GM12878 (cell line): ENCODE measurements around the gene LRBA. TPM values are rescaled to one million over a fixed set of nuclear protein-coding genes. Genes with fewer than 3 reads are reported as not detected.

Experiments used
- ATAC-seq: fragments of 200-7000 bp; cut with Tn5 transposase; 3 replicates; pipeline ENCODE4 v1.9.1; 2020; ENCODE audit warnings: mild to moderate bottlenecking, moderate library complexity
- BruUV-seq: library from RNA; stranded (reverse); fragments of 400-500 nt; replicated peaks from 2 replicates; lab custom pipeline; 2021; lab: Mats Ljungman, UMichigan
- CTCF ChIA-PET: fragments of 300-600 bp; sonication (Branson Sonifier 250); formaldehyde crosslinking; extraction: SDS; loops from one replicate; lab custom pipeline; 2021; ENCODE audit warnings: inconsistent platforms; lab: Yijun Ruan, JAX
- POLR2A ChIA-PET: fragments of 350-600 bp; formaldehyde crosslinking; extraction: SDS; loops from one replicate; lab custom pipeline; 2021; ENCODE audit warnings: inconsistent platforms; lab: Charles Lee
- RAD21 ChIA-PET: fragments of 300-600 bp; sonication (Branson Sonifier 250); formaldehyde crosslinking; loops from one replicate; lab custom pipeline; 2023; ENCODE audit warnings: antibody characterized with exemption; ENCODE audit not compliant: unreplicated experiment; lab: Charles Lee
- SMC1A ChIA-PET: fragments of 300-600 bp; sonication (Branson Sonifier 250); formaldehyde crosslinking; loops from one replicate; lab custom pipeline; 2023; ENCODE audit not compliant: unreplicated experiment, uncharacterized antibody; lab: Charles Lee
- DNase-seq: peaks from one replicate; pipeline ENCODE4 v3.0.0-alpha.2; 2011; ENCODE audit warnings: low read depth, low spot score
- FAIRE-seq: peaks from 3 replicates; lab custom pipeline; 2011; peaks lifted over from hg19 to GRCh38; lab: Jason Lieb, UNC
- H2AFZ ChIP-seq: 2 replicates; pipeline ENCODE4 v1.6.0; 2011; ENCODE audit warnings: low read depth, low read length, control low read depth; ENCODE audit not compliant: control insufficient read depth
- H3K27ac ChIP-seq: 2 replicates; pipeline ENCODE4 v1.5.1; 2011; ENCODE audit warnings: control low read depth; ENCODE audit not compliant: control insufficient read depth, insufficient read depth
- H3K27me3 ChIP-seq, 2 experiments: replicated peaks in 1 of 2; 2 replicates each; pipeline versions ENCODE4 v1.6.0 to v1.6.1; 2011; ENCODE audit warnings: low read length in 1 of 2; ENCODE audit not compliant: control insufficient read depth in 2 of 2, insufficient read depth in 2 of 2
- H3K36me3 ChIP-seq, 2 experiments: 2 replicates each; pipeline ENCODE4 v1.5.1; 2011; ENCODE audit warnings: low read length in 1 of 2; ENCODE audit not compliant: control insufficient read depth in 2 of 2, insufficient read depth in 2 of 2
- H3K4me1 ChIP-seq: 2 replicates; pipeline ENCODE4 v1.6.1; 2011; ENCODE audit warnings: mild to moderate bottlenecking, low read length, moderate library complexity, mixed read lengths; ENCODE audit not compliant: control insufficient read depth, insufficient read depth
- H3K4me2 ChIP-seq: 2 replicates; pipeline ENCODE4 v1.6.0; 2011; ENCODE audit warnings: control low read depth; ENCODE audit not compliant: control insufficient read depth, insufficient read depth
- H3K4me3 ChIP-seq: fragments of 200-600 bp; sonication (generic); 2 replicates; pipeline ENCODE4 v1.5.1; 2016
- H3K79me2 ChIP-seq: 2 replicates; pipeline ENCODE4 v1.6.0; 2011; ENCODE audit warnings: low read length; ENCODE audit not compliant: control insufficient read depth, insufficient read depth
- H3K9ac ChIP-seq: 2 replicates; pipeline ENCODE4 v1.8.0; 2011; ENCODE audit warnings: low read length, control low read depth, mixed read lengths; ENCODE audit not compliant: control insufficient read depth, insufficient read depth
- H3K9me3 ChIP-seq: replicated peaks from 3 replicates; pipeline ENCODE4 v1.5.1; 2011; ENCODE audit warnings: mild to moderate bottlenecking, low read length; ENCODE audit not compliant: control insufficient read depth, insufficient read depth
- H4K20me1 ChIP-seq: 2 replicates; pipeline ENCODE4 v1.6.0; 2011; ENCODE audit not compliant: control insufficient read depth, insufficient read depth
- BCL11A ChIP-seq: IDR thresholded peaks from 2 replicates; pipeline ENCODE4 v1.6.1; 2011; ENCODE audit warnings: low read depth, low read length
- CBX5 ChIP-seq: sonication (generic); IDR thresholded peaks from 2 replicates; pipeline ENCODE4 v1.6.1; 2016; ENCODE audit warnings: low read depth, moderate library complexity, mild to moderate bottlenecking, inconsistent platforms
- CHD2 ChIP-seq: IDR thresholded peaks from 2 replicates; pipeline ENCODE4 v1.6.1; 2011; ENCODE audit warnings: low read depth, low read length, improper control_type of control experiment, borderline replicate concordance
- DPF2 ChIP-seq: fragments of 450-650 bp; IDR thresholded peaks from 2 replicates; pipeline ENCODE4 v1.6.1; 2017; ENCODE audit warnings: mild to moderate bottlenecking
- EZH2 ChIP-seq: IDR thresholded peaks from 2 replicates; pipeline ENCODE4 v1.6.1; 2012; ENCODE audit warnings: low read depth, mild to moderate bottlenecking, control low read depth, inconsistent platforms, low read length, borderline replicate concordance; ENCODE audit not compliant: control insufficient read depth
- FOXM1 ChIP-seq: IDR thresholded peaks from 2 replicates; pipeline ENCODE4 v1.6.1; 2012; ENCODE audit warnings: low read depth, mild to moderate bottlenecking, inconsistent platforms, low read length, moderate library complexity
- KLF5 ChIP-seq: fragments of 450-650 bp; IDR thresholded peaks from 2 replicates; pipeline ENCODE4 v1.6.1; 2014; ENCODE audit warnings: mild to moderate bottlenecking; ENCODE audit not compliant: partially characterized antibody
- MYB ChIP-seq: fragments of 150-350 bp; IDR thresholded peaks from 2 replicates; pipeline ENCODE4 v1.6.1; 2014; ENCODE audit warnings: mild to moderate bottlenecking, low read depth, low read length, borderline replicate concordance
- PML ChIP-seq: IDR thresholded peaks from 2 replicates; pipeline ENCODE4 v1.6.1; 2012; ENCODE audit warnings: low read length, inconsistent platforms
- POLR2A ChIP-seq: IDR thresholded peaks from 2 replicates; pipeline ENCODE4 v1.6.1; 2011; ENCODE audit warnings: low read depth, mild to moderate bottlenecking, low read length
- RAD21 ChIP-seq: IDR thresholded peaks from 2 replicates; pipeline ENCODE4 v1.6.1; 2011; ENCODE audit warnings: mild to moderate bottlenecking, low read depth, low read length, moderate library complexity; ENCODE audit not compliant: insufficient read depth
- RUNX3 ChIP-seq: IDR thresholded peaks from 2 replicates; pipeline ENCODE4 v1.6.1; 2012; ENCODE audit warnings: low read length, inconsistent platforms
- SPI1 ChIP-seq: IDR thresholded peaks from 2 replicates; pipeline ENCODE4 v1.6.1; 2011; ENCODE audit warnings: low read depth, mild to moderate bottlenecking, low read length, moderate library complexity, borderline replicate concordance; ENCODE audit not compliant: insufficient read depth
- ZNF274 ChIP-seq: IDR thresholded peaks from one replicate; pipeline ENCODE4 v1.8.0; 2011; ENCODE audit not compliant: insufficient read length, insufficient read depth
- in situ Hi-C: fragments of 300-500 bp; cut with MboI; formaldehyde crosslinking; loops from 9 replicates; pipeline ENCODE4 v1.14.3; 2018; ENCODE audit warnings: mixed read lengths
- intact Hi-C: fragments of 100-400 bp; cut with micrococcal nuclease; formaldehyde crosslinking; loops from one replicate; pipeline ENCODE4 v1.14.2; 2022; ENCODE audit not compliant: unreplicated experiment
- polyA plus RNA-seq, 11 experiments: library from polyadenylated mRNA; depleted of rRNA in 4 of 11; unstranded in 6 of 11; stranded (reverse) in 5 of 11; fragments of >200 nt; fragmentation: Nextera tagmentation in 4 of 11; fragmentation: Illumina TruSeq in 1 of 11; extraction: Ambion mirVana in 4 of 11; extraction: Trizol in 1 of 11; gene quantifications; 1 replicate in 1 of 11; 2 replicates in 10 of 11; pipeline versions ENCODE4 v1.2.1 to v1.2.3, GENCODE V29; 2011 to 2016; ENCODE audit warnings: inconsistent platforms in 2 of 11, missing spikeins in 2 of 11, low read depth in 1 of 11
- total RNA-seq, 4 experiments: library from RNA; depleted of rRNA in 3 of 4; stranded (reverse); fragments of >200 nt in 3 of 4; fragmentation: Illumina TruSeq in 1 of 4; extraction: Trizol in 1 of 4; gene quantifications; 2 replicates each; pipeline versions ENCODE4 v1.2.1 to v1.2.3, GENCODE V29; 2013 to 2021
- TF ChIP-seq, protein P1 (sequence below): IDR thresholded peaks from 2 replicates; pipeline ENCODE4 v1.6.1; 2012; ENCODE audit warnings: low read depth, low read length, improper control_type of control experiment
- TF ChIP-seq, protein P2 (sequence below): IDR thresholded peaks from 2 replicates; pipeline ENCODE4 v1.6.1; 2012; ENCODE audit warnings: improper control_type of control experiment, low read depth, low read length; ENCODE audit not compliant: insufficient replicate concordance
- TF ChIP-seq, protein P3 (sequence below): IDR thresholded peaks from 2 replicates; pipeline ENCODE4 v1.6.1; 2011; ENCODE audit warnings: borderline replicate concordance, low read depth, mild to moderate bottlenecking, moderate library complexity, mixed read lengths, low read length; ENCODE audit not compliant: insufficient read depth; ENCODE audit errors: extremely low read length

LRBA gene
- total and polyA plus RNA-seq, 10 of the 15 experiments (the other 5 are each of a cell fraction or from before 2014, with no cell fraction given), result 20.3 to 93.4 (median 55.0) TPM

DNA sequence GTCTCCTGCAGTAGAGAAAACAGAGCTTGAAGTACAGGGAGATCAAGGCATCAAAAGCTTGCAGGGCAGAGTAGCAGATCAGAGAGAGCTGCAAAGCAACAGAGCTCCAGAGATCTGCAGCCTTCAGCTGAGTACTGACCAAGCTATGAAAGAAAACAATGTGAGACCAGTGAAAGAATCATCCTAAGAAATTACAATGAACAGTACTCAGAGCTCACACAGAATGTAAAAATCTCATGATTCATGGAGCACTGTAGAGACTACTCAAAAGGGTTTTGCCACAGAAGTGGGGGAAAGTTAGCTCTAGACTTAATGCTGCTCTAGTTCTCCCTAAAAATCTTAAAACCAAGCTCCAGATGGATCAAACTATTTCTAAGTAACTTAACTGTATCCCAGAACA lies 513.1 kb downstream of the LRBA start:
- no peak overlapping the region for H2AFZ ChIP-seq
- BruUV-seq, result no TSS peak
- H3K4me1 ChIP-seq, result no peaks in the 10 kb centered on the region
- H4K20me1 ChIP-seq, result no peaks in the 10 kb centered on the region
- in situ Hi-C loops, result no loop called here
- RAD21 ChIA-PET, result no interaction called here
- H3K9me3 ChIP-seq, result no peaks in the 10 kb centered on the region
- no peak for ATAC-seq
- no peaks in the 10 kb centered on the region for H3K79me2 ChIP-seq
- no peaks in the 10 kb centered on the region for H3K27me3 ChIP-seq
- H3K27ac ChIP-seq, result no peak overlapping the region
- H3K4me3 ChIP-seq, result no peak overlapping the region
- POLR2A ChIA-PET, result no interaction called here
- DNase-seq, result no peak
- H3K36me3 ChIP-seq, result no peaks in the 10 kb centered on the region
- intact Hi-C loops, result no loop called here
- SMC1A ChIA-PET, result interaction anchor here (0.9 to 1.4 kb wide), 3 partner anchors 13 to 365 kb away, joined by 3 read pairs; no protein-coding TSS in a partner anchor
- TF ChIP-seq EZH2, result no peak
- TF ChIP-seq POLR2A, result no peak
- no peak for TF ChIP-seq SPI1
- no peak for TF ChIP-seq RUNX3
- TF ChIP-seq MYB, result no peak
- TF ChIP-seq, protein P1, sequence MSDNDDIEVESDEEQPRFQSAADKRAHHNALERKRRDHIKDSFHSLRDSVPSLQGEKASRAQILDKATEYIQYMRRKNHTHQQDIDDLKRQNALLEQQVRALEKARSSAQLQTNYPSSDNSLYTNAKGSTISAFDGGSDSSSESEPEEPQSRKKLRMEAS, result no peak
- TF ChIP-seq ZNF274, result no peak
- TF ChIP-seq CBX5, result no peak
- TF ChIP-seq RAD21, result no peak
- no peak for TF ChIP-seq PML
- no peak for TF ChIP-seq DPF2
- TF ChIP-seq KLF5, result no peak
- no peak for TF ChIP-seq BCL11A
- no peak for TF ChIP-seq CHD2
- TF ChIP-seq FOXM1, result no peak
- TF ChIP-seq, protein P2, sequence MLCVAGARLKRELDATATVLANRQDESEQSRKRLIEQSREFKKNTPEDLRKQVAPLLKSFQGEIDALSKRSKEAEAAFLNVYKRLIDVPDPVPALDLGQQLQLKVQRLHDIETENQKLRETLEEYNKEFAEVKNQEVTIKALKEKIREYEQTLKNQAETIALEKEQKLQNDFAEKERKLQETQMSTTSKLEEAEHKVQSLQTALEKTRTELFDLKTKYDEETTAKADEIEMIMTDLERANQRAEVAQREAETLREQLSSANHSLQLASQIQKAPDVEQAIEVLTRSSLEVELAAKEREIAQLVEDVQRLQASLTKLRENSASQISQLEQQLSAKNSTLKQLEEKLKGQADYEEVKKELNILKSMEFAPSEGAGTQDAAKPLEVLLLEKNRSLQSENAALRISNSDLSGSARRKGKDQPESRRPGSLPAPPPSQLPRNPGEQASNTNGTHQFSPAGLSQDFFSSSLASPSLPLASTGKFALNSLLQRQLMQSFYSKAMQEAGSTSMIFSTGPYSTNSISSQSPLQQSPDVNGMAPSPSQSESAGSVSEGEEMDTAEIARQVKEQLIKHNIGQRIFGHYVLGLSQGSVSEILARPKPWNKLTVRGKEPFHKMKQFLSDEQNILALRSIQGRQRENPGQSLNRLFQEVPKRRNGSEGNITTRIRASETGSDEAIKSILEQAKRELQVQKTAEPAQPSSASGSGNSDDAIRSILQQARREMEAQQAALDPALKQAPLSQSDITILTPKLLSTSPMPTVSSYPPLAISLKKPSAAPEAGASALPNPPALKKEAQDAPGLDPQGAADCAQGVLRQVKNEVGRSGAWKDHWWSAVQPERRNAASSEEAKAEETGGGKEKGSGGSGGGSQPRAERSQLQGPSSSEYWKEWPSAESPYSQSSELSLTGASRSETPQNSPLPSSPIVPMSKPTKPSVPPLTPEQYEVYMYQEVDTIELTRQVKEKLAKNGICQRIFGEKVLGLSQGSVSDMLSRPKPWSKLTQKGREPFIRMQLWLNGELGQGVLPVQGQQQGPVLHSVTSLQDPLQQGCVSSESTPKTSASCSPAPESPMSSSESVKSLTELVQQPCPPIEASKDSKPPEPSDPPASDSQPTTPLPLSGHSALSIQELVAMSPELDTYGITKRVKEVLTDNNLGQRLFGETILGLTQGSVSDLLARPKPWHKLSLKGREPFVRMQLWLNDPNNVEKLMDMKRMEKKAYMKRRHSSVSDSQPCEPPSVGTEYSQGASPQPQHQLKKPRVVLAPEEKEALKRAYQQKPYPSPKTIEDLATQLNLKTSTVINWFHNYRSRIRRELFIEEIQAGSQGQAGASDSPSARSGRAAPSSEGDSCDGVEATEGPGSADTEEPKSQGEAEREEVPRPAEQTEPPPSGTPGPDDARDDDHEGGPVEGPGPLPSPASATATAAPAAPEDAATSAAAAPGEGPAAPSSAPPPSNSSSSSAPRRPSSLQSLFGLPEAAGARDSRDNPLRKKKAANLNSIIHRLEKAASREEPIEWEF, result no peak
- TF ChIP-seq, protein P3, sequence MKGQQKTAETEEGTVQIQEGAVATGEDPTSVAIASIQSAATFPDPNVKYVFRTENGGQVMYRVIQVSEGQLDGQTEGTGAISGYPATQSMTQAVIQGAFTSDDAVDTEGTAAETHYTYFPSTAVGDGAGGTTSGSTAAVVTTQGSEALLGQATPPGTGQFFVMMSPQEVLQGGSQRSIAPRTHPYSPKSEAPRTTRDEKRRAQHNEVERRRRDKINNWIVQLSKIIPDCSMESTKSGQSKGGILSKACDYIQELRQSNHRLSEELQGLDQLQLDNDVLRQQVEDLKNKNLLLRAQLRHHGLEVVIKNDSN, result no peak
- H3K9ac ChIP-seq, result no peak overlapping the region
- H3K4me2 ChIP-seq, result no peak overlapping the region
- no peak for FAIRE-seq
- CTCF ChIA-PET, result no interaction called here
